Activated CD8-positive, alpha-beta memory T cell treated with anti-CD3 and anti-CD28 coated beads, Interleukin-2, amount 50 U/mL, for 24 hours (primary cell): ENCODE data around the gene STEAP1B.
"Not testable (repeated sequence)": the region's sequence is repeated elsewhere in the genome, so short reads cannot be mapped to it uniquely, and the experiment has no call there.

Source experiments
- DNase-seq: peaks from one replicate; pipeline ENCODE4 v3.0.0-alpha.2; 2020; ENCODE audit errors: extremely low read depth

The STEAP1B gene

DNA sequence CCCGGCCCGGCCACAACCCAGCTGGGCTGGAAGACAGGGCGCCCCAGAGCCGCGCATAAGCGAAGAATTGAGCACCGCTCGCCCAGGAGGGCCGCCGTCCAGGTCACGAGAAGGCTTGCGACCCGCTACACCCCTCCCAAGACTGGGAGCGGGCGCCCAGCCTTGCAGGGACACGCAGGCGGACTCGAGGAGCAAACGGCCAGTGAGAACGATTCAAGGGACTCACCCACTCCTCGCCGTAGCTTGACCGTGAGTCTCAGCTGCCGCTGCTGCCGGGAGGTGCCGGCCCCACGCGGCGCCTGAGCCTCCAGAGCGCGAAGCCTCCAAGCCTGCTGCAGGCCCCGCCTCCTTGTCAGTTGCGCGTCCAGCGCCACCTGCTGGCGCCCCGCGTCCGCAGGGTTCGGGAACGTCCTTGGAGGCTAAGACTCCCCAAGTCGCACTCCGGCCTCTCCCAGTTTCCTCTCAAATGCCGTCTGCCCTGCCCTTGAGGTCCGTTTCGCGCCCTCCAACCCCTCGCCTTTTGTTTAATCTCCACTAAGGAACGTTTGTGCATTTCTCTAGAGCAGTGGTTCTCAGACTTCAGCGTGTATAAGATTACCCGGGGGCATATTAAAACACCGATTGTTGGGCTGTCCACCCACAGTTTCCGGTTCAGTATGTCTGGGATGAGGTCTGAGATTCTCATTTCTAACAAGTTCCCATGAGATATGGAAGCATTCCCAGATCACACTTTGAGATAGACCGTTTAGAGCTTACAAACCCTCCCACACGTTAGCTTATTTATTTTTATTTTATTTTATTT is at the start of gene STEAP1B:
Gene STEAP1B, minus strand, starts transcription at position 301 of the 802 bp plus-strand sequence. CDS start 5,333 bp downstream, outside the sequence.
- DNase-seq, result peak; percentile 53

DNA sequence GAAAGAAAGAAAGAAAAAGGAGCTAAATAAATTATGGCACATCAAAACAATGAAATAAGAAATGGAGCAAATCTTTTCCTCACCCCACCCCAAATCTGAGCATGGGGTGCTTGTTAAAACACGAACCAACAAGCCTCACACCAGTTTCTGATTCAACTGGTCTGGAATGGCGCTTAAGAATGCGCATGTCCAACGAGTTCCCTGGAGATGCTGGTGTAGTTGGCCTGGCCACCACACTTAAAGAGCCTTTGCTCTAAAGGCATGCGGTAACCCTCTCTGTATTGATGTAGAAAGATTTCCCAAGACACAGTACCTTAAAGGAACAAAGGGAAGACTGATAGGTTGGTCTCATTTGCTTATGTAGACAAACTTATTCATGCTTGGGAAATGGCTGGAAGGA is 49.1 kb upstream of the STEAP1B start:
- no peak for DNase-seq

DNA sequence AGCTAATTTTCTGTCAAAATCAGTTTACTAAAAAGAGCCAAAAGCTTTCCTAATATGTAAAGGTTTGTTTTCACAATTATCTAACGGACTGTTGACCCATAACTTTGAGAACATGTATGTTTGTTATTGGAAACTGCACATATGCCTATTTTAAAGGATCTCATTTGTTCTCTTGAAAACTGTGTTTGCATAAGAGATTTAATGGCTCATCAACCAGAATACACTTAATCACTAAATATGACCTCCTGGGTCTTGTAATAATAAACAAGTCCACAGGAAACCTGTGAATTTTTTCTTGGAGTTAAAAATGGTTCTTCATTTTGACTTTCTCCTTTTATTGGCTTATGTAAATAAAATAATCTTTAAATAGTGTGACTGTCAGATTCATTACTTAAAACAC is 48.3 kb upstream of the STEAP1B start:
- DNase-seq, result no peak

DNA sequence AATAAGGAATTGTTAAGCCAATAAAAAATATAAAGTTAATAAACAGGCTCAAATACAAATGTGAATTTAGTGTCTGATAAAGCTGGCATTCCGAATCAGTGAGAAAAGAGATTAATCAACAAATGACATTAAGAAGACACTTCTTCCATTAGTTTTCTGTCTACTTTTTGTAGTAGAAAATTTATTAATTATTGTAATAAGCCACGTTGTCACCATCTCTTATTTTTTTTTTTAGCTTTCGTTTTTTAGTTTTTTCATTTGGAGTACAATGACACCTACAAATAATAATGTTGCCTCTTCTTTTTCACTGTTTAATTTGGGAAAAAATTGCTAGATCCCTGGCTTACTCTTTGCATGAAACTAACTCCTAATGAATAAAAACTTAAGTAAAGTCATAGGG is 46.8 kb upstream of the STEAP1B start:
- no peak for DNase-seq

DNA sequence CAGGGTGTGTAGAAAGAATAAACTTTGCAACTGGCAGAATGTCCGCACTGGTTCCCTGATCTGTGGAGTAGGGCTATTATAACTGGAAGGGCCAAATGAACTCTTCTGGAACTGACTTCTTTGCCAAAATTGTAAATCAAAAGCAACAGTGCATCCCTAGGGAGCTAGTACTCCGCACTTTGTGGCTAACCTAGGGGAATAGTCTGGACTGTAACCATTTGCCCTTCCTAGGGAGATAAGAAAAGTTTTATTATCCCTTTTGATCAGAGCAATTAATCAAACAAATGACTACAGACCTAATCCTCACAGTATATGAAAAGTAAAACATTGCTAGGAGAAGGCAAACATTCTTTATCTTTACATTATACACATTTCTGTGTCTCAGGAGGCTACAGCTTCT is 45.5 kb upstream of the STEAP1B start:
- DNase-seq, result no peak

DNA sequence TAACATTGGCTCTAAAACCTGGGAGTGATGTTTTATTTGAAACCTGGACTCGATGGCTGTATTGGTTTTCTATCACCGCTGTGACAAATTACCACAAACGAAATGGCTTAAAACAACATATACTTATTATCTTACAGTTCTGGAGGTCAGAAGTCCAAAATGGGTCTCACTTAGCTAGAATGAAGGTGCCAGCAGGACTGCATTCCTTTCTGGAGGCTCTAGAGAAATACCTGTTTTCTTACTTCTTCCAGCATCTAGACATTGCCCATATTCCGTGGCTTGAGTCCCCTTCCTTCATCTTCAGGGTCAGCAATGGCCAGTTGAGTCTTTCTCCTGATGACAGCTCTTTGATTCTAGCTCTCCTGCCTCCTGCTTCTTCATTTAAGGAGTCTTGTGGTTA is 44.3 kb upstream of the STEAP1B start:
- DNase-seq, result no peak

DNA sequence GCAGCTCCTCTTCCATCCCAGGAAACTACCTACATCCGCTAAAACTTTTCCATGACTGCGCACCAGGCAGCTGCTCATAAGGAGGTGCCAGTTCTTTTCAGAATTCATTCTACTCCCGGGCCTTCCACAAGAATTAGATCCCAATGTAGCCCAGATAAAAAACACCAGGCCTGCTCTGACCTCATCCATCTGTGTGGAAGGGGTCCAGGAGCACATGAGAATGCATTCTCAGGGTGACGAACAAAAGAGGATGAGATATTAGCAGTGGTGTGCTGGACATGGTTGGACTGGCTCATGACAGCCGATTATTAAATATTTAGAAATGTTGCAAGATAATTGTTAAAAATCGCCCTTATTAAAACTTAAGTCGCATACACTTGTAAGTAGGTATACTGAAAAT is 43.2 kb upstream of the STEAP1B start:
- no peak for DNase-seq

DNA sequence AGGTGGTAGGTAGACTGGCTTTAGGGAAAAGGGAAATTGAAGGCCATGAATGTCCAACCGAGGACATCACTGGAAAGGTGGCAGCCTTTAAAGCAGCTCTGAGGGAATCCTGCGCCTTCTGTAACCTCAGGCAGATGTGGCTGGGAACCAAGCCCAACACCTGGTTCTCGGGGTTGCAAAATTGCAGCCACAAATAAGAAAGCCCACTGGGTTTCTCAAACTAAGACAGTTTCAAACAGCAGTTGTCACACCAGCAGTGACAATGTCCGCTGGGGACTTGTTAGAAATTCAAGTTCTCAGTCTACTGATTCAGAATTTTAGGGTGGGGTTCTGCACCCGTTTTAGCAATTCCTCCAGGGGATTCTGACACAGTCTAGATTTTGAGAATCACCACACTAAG is 42.7 kb upstream of the STEAP1B start:
- DNase-seq, result no peak

DNA sequence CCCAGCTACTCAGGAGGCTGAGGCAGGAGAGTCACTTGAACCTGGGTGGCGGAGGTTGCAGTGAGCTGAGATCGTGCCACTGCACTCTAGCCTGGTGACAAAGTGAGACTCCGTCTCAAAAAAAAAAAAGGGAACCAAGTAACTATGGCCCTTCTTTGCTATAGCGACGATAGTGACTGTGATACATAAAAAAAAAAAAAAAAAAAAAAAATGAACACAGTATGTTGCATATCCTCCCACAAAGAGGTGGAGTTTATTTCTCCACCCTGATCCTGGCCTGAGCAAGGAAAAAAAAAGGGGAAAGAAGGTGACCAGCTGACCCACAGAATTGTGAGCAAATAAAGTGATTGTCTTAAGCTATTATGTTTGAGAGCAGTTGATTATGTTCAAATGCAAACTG is 42.3 kb upstream of the STEAP1B start:
- DNase-seq, result no peak

DNA sequence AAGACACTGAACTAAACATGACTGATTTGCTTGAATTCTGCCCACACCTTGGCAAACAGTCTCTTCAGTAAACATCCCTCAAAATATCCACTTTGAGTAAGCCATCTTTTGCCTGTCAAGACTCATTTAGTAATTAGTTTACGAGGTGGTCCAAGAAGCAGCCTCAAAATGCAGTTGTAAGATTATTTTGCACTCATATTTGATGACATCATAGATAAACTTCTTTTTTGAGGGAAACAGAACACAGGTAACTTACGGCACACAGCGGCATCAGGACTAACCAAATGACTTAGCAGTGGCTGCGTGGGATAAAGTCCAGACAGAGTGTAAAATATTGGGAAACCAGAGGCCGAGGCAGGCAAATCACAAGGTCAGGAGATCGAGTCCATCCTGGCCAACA is 41.8 kb upstream of the STEAP1B start:
- no peak for DNase-seq

DNA sequence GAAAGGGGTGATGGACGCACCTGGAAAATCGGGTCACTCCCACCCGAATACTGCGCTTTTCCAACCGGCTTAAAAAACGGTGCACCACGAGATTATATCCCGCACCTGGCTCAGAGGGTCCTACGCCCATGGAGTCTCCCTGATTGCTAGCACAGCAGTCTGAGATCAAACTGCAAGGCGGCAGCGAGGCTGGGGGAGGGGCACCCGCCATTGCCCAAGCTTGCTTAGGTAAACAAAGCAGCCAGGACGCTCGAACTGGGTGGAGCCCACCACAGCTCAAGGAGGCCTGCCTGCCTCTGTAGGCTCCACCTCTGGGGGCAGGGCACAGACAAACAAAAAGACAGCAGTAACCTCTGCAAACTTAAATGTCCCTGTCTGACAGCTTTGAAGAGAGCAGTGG is 28.5 kb upstream of the STEAP1B start:
- not testable (repeated sequence) for DNase-seq

DNA sequence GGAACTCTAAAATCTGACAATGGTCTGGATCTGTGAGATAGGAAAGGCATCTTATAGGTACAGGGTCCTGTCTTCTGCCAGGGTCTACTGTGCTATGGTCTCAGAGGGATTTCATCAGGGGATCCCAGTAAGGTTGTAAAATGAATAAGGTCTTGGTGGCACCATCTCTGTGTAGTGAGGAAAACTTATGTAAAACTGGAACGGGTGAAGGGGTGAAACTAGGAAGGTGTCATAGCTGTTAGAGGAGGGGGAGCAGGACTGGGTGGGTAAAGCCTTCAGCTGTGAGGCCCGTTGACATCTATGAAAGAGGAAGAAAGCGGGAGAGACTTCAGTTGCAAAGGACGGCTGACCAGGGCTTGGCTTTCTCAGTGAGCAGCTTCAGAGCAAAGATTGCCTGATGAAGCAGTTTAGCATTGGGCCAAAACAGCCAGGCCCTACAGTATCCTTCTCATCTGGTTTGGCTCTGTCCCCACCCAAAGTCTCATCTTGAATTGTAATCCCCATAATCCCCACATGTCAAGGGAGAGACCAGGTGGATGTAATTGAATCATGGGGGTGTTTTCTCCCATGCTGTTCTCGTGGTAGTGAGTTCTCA is 24.5 kb upstream of the STEAP1B start:
- DNase-seq, result not testable (repeated sequence)

DNA sequence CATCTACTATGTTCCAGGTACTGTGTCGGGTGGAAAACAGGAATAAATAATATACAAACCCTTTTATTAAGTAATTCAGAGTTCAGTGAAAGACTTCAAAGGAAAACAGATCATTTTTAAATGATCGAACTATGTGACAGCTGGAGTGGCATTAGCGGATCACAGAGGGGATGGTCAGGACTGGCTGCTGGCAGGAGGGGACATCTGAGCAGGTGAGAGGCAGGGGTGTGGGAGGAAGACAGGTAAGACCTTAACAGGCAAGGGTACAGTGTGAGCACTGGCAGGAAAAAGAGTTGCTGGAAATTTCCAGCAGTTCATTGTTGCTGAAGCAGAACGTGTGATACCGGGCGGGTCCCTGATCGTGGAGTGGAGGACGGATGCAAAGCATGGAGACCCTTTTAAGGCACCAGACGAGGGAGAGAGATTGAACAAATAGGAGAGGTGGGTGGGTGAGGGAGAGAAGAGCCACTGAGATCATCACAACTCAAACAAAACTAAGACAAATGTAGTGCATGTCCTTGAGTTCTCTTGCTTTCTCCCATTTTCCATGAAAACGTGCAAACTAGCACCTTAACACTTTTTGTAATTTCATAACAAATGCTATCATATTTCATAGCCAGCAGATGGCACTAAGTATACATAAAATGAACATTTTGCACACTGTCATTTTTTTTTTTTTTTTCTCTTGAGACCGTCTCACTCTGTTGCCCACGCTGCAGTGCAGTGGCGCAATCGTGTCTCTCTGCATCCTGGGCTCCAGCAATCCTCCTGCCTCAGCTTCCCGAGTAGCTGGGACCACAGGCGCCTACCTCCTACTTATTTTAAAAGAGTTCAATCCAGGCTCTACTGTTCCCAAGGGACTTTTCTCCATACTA is 23.7 kb upstream of the STEAP1B start:
- DNase-seq, result not testable (repeated sequence)

DNA sequence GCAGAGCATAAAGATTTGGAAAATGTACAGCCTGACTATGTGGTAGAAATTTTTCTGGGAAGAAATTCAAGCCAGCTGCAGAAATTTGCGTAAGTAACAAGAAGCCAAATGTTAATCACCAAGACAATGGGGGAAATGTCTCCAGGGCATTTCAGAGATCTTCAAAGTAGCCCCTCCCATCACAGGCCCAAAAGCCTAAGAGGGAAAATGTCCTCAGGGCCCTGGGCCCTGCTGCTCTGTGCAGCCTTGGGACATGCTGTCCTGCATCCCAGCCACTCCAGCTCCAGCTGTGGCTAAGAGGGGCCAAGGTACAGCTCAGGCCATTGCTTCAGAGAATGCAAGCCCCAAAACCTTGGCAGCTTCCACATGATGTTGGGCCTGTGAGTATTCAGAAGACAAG is 19.6 kb upstream of the STEAP1B start:
- not testable (repeated sequence) for DNase-seq

DNA sequence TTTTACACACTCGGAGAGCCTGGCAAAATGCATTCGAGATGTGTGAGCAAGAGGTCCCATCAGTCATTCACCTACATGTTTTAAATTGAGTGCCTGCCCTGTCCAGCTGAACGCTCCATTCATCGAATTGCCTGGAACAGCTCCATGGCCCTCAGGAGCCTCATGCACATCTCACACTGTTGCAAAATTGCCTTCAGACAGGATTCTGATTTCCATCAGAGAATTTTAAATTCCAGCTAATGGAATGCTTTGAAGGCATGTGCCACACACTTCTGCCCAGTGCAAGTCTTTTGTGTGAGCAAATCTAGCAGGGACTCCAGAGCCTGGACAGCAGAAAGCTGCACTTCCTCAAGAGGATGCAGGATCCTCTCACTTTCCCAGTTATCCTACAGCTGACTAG is 17.0 kb upstream of the STEAP1B start:
- DNase-seq, result not testable (repeated sequence)

DNA sequence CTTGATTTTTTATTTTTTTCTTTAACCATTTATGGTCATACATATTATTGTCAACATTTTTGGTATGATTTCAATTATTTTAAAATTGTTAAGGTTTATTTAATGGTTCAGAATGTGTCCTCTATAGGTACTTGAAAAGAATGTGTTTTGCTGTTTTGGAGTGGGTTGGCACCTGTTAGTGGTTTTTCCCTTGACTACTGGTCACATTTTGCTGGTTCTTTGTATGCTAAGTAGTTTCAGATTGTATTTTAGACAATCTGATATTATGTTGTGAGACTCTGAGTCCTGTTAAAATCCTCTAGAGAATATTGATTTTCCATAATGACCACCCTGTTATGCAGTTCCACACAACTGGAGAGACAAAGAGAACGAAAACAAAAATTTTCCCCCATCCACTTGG is 15.0 kb upstream of the STEAP1B start:
- not testable (repeated sequence) for DNase-seq

DNA sequence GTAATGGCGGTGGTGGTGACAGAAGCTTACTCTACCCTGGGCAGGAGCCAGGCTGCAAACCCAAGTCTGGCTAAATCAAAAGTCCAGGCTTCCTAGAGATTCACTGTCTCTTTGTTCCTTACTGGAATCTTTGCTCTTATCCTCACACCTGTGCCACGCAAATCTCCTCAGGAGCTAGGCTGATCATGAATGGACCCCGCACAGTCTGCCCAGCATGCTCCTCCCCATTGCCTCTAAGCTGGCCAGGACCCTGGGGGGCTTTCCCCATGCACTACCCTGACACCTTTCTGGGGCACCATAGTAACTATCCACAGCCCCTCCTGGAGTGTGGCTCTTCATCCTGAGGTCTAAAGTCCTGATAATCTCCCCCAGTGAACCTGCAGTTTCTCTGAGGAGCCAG is 7.3 kb upstream of the STEAP1B start:
- DNase-seq, result not testable (repeated sequence)

DNA sequence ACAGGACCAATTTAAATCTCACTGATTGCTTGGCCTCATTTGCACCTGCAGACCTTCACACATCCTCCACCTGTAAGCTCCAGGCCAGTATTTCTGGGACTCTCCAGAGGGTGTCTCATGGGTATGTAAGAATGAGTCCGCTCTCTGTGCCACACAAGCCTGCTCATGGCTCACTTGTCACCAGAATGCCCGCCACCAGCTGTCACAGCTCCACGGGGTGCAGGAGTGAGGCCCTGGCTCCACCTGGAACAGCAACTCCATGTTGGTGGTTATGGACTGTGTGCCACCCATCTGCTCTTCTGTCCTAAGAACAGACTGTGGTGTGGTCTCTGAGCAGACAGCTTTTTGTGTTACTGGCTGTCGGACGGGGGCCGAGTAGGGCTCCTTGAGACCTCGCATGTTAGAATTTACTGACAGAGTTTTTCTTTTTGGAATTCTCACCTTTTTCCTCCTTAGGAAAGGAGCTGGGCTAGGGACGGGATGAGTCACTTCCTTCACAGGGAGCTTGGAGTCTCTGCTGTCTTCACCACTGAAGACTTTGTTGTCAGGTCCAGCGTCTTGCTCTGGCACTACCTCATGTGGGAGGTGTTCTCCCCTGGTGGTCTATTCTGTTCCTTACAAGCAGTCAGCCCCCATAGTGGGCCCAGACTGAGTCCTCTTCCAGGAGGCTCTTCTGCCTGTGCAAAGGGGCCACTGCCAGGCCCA is 6.5 kb upstream of the STEAP1B start:
- DNase-seq, result not testable (repeated sequence)

DNA sequence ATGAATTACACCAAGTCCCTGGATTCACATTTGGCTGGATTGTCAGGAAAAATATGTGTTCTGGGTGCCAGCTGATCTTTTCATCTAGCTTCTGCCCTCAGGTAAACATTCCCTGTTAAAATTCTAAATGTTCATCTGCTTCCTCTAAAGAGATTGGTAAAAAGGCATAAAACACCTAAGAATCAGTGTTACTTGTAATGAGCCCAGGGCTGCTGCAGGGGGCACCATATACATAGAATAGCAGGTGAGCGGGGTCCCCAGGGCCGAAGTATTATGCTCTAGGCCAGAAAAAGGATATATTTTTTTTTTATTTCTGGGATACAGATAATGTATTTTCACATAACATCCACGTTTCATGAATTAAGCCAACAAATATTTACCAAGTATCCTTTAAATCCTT is 4.5 kb upstream of the STEAP1B start:
- not testable (repeated sequence) for DNase-seq

DNA sequence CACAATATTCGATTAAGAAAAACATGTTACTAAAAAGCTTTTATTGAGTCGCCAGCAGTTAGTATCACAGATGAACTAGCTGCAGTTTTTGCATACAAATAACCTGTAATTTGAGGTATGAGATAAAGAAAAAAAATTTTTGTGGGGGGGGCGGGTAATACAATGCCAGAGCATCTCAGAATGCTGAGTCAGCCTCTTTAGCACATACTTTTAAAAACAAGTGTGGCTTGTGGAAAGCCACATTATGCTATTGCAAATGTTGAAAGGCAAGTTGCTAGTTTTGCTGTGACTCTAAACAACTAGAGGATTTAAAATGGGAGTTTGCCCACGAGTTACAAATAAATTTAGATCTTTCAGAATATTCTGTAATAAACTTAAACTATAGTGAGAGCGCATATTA is 2.1 kb upstream of the STEAP1B start:
- not testable (repeated sequence) for DNase-seq

DNA sequence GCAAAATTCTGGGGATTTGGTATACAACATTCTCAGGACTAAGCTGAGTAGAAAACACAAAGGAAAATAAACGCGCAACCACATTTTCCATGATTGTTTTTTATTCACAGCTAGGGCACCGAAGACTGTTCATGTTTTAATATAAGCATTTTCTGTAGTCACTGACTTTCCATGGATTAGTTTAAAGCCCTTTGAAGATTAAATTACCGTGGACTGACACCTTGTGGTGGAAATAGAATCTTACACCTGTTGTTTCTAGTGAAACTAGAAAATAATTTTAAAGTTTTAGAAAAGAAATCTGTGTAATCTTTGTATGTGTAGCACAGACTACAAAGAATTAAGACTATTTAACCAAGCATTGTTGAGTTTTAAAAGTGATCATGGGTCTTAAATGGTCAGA is 1.3 kb upstream of the STEAP1B start:
- not testable (repeated sequence) for DNase-seq

DNA sequence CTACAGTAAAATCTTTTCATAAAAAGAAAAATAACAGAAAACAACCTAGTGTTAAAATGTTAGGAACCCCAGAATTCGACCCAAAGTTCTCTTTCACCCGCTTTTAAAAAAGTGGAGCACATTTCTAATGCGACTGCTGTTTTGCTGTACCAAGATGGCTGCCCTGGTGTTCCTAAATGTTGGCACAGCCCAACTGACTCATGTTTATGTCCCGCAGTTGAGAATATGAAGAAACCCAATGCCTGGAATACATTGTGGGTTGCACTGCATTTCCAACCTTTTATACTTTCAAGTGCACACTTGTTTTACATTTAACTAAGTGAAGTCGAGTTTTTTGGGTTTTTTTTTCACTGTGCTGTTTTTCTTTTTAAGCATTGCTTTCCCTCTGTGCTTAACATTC is 944 bp downstream of the STEAP1B start:
- no peak for DNase-seq
